ENCODE results near the gene PRSS27. TPM values are rescaled to one million over a fixed set of nuclear protein-coding genes. Genes with fewer than 3 reads are reported as not detected.
"Not testable (repeated sequence)": the region's sequence is repeated elsewhere in the genome, so short reads cannot be mapped to it uniquely, and the experiment has no call there.

The PRSS27 gene
- total RNA-seq, 1 donor from 2014 or later = 2.9 TPM

DNA sequence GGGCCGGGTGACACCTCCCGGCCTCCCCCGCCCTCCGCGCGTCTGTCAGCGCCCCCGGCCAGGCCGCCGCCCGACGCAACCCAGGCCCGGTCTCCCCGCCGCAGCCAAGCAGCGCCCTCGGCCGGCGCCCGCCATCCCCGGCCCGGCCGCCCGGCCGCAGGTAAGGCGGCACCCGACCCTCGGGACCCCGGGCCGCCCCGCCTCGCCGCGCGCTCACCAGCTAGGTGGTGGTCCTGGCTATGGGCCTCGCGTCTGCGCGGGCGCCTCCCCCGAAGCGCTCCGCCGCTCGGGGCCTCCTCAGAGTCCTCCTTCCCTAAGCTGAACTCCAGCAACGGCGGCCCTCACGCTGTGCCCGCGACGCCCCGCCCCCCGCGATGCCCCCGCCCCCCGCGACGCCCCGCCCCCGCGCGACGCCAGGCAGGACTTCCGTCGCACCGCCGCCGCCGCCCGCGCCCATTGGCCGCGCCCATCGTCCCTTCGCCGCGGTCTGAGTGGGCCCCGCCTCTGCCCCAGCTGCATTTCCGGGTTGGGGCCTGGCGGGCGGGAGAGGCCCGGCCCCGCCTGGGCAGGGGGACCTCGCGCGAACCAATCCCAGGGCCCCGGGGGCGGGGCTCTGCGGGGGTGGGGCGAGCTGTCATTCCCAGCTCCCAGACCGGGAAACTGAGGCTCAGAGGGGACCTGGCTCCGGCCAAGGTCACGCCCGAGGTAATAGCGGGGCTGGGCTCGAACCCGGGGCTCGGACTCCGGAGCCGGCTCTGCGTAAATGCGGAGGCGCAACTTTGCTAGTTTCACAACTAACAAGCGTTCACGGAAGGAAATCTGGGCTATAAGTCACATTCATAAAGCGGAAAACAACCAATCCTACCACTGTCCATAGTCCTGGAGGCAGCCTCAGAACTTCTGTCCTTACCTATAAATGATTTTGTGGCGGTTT, 46.7 kb downstream of the PRSS27 start:
- DNase-seq (ENCODE audit: low read depth) = peak; percentile 53
- TF ChIP-seq, protein P1, sequence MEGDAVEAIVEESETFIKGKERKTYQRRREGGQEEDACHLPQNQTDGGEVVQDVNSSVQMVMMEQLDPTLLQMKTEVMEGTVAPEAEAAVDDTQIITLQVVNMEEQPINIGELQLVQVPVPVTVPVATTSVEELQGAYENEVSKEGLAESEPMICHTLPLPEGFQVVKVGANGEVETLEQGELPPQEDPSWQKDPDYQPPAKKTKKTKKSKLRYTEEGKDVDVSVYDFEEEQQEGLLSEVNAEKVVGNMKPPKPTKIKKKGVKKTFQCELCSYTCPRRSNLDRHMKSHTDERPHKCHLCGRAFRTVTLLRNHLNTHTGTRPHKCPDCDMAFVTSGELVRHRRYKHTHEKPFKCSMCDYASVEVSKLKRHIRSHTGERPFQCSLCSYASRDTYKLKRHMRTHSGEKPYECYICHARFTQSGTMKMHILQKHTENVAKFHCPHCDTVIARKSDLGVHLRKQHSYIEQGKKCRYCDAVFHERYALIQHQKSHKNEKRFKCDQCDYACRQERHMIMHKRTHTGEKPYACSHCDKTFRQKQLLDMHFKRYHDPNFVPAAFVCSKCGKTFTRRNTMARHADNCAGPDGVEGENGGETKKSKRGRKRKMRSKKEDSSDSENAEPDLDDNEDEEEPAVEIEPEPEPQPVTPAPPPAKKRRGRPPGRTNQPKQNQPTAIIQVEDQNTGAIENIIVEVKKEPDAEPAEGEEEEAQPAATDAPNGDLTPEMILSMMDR (IDR thresholded peaks at IDR 0.05; ENCODE audit: insufficient read depth, low read length, poor library complexity, severe bottlenecking) = no peak
- Histone ChIP-seq H3K27me3 (ENCODE audit: control insufficient read depth, insufficient read depth, low read length) (no peaks in the 10 kb centered on the region), H3K36me3 (ENCODE audit: control insufficient read depth, insufficient read depth, low read length) (no peaks in the 10 kb centered on the region), H3K4me3 (ENCODE audit: low read depth, low read length) (peak overlapping the region; percentile 61)

DNA sequence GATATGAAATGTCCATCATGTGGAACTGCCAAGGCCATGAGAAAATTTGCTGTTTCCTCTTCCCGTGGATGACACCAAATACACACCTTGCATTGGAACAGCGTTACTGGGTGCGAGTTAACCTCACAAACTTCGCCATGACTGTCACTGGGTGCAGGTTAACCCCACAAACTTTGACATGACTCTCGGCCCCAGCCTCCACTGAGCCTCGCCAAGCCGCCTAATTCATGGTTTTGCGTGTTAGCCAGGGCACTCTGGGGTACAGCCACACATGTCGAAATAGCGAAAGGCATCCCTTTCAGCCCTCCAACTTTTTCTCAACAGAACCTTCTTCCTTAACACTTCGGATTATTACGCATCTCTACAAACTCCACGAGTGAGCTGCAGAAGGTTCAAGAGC, 48.3 kb downstream of the PRSS27 start:
- Histone ChIP-seq H3K27me3 (ENCODE audit: control insufficient read depth, insufficient read depth, low read length) (no peaks in the 10 kb centered on the region), H3K4me3 (ENCODE audit: low read depth, low read length) (no peak overlapping the region), H3K36me3 (ENCODE audit: control insufficient read depth, insufficient read depth, low read length) (no peaks in the 10 kb centered on the region)
- TF ChIP-seq, protein P1 (IDR thresholded peaks at IDR 0.05; ENCODE audit: insufficient read depth, low read length, poor library complexity, severe bottlenecking) = no peak
- no peak for DNase-seq (ENCODE audit: low read depth)

DNA sequence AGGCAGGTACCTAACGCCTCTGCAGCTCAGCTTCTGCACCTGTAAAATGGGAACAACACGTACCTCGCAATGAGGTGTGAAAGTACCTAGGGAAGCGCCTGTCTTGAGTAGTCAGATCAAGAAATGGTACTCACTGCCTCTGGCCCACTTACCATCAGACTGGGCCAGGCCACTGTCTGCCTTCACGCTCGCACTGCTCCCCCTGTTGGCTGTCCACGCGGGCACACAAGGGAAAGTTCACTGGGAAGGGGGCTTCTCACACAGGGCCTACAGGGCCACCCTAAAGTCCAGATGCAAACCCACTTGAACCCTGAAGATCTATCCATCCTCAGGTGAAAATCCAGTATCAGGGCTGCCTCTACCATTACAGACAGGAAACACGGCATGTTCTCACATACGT, 48.8 kb downstream of the PRSS27 start:
- not testable (repeated sequence) for H3K36me3 ChIP-seq (ENCODE audit: control insufficient read depth, insufficient read depth, low read length); H3K4me3 ChIP-seq (ENCODE audit: low read depth, low read length); DNase-seq (ENCODE audit: low read depth); H3K27me3 ChIP-seq (ENCODE audit: control insufficient read depth, insufficient read depth, low read length)
- TF ChIP-seq, protein P1 (IDR thresholded peaks at IDR 0.05; ENCODE audit: insufficient read depth, low read length, poor library complexity, severe bottlenecking) = peak; percentile 31

DNA sequence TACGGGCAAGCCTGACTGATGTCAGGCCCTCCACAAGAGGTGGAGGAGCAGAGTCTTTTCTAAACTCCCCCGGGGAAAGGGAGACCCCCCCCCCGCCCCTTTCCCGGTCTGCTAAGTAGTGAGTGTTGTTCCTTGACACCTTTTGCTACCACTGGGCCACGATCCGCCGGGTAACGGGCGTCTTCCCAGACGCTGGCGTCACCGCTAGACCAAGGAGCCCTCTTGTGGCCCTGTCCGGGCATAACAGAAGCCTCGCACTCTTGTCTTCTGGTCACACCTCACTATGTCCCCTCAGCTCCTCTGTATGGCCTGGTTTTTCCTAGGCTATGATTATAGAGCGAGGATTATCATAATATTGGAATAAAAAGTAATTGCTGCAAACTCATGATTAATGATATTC, 50.0 kb downstream of the PRSS27 start:
- TF ChIP-seq, protein P1 (IDR thresholded peaks at IDR 0.05; ENCODE audit: insufficient read depth, low read length, poor library complexity, severe bottlenecking) = peak; percentile 78

DNA sequence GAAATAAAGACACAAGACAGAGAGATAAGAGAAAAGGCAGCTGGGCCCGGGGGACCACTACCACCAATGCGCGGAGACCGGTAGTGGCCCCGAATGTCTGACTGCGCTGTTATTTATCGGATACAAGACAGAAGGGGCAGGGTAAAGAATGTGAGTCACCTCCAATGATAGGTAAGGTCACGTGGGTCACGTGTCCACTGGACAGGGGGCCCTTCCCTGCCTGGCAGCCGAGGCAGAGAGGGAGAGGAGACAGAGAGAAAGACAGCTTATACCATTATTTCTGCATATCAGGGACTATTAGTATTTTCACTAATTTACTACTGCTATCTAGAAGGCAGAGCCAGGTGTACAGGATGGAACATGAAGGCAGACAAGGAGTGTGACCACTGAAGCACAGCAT, 50.4 kb downstream of the PRSS27 start:
- H3K27me3 ChIP-seq (ENCODE audit: control insufficient read depth, insufficient read depth, low read length); H3K4me3 ChIP-seq (ENCODE audit: low read depth, low read length); DNase-seq (ENCODE audit: low read depth); H3K36me3 ChIP-seq (ENCODE audit: control insufficient read depth, insufficient read depth, low read length): not testable (repeated sequence)

More for the DNA sequence above, 50.0 kb downstream of the PRSS27 start:
- not testable (repeated sequence) for H3K36me3 ChIP-seq (ENCODE audit: control insufficient read depth, insufficient read depth, low read length); H3K4me3 ChIP-seq (ENCODE audit: low read depth, low read length); DNase-seq (ENCODE audit: low read depth); H3K27me3 ChIP-seq (ENCODE audit: control insufficient read depth, insufficient read depth, low read length)

DNA sequence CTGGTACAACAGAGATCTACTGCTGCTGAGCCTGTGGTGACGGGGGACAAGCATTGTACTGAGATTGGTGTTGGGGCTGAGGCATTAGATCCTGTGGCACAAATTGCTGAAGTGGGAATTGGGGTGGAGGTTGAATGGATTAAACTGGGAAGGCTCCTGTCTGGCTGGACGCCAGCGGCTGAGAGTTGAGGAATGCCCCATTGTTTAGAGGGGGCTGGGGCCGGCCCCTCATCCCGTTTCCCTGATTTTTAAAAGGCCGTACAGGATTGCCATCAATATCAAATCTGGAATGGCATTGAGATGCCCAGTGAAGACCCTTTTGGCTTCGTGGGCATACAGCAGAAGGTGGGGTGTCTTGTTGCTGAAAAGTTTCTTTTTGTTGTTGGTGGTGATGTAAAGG, 53.4 kb downstream of the PRSS27 start:
- not testable (repeated sequence) for DNase-seq (ENCODE audit: low read depth); H3K4me3 ChIP-seq (ENCODE audit: low read depth, low read length); H3K36me3 ChIP-seq (ENCODE audit: control insufficient read depth, insufficient read depth, low read length); H3K27me3 ChIP-seq (ENCODE audit: control insufficient read depth, insufficient read depth, low read length)

DNA sequence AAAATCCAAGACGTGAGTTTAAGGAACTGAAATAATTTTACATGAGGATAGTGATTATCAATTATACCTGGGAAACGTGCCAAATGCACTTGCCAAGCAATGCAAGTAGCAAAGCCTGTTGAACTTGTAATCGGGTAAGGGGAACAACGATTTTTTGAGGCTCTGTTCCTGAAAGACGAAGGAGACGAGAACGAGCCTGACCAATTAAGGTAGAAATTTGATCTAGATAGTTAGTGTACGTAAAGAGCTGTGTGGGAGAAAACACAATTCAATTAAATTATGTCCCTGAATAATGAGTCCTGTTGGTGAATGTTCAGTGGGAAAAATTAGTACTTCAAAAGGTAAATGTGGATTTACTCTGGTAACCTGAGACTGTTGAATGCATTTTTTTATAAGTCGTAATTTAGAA, 55.4 kb downstream of the PRSS27 start:
- Histone ChIP-seq H3K4me3 (ENCODE audit: low read depth, low read length) (no peak overlapping the region), H3K27me3 (ENCODE audit: control insufficient read depth, insufficient read depth, low read length) (no peaks in the 10 kb centered on the region), H3K36me3 (ENCODE audit: control insufficient read depth, insufficient read depth, low read length) (no peaks in the 10 kb centered on the region)
- TF ChIP-seq, protein P1 (IDR thresholded peaks at IDR 0.05; ENCODE audit: insufficient read depth, low read length, poor library complexity, severe bottlenecking) = no peak
- no peak for DNase-seq (ENCODE audit: low read depth)
